ENCODE data around the gene METTL3. TPM values are rescaled to one million over a fixed set of nuclear protein-coding genes. Genes with fewer than 3 reads are reported as not detected.

The METTL3 gene
- total RNA-seq, 2 donors from 2014 or later, result 54.8 to 62.4 TPM

GRCh38 chr14:21520767-21521166 lies 9.6 kb upstream of the METTL3 start:
- Histone ChIP-seq H3K4me3 (no peak overlapping the region), H3K9me3 (no peaks in the 10 kb centered on the region), H3K27me3 (replicated peaks; ENCODE audit: insufficient read depth) (no peaks in the 10 kb centered on the region), H3K4me1 (ENCODE audit: control insufficient read depth in 1 of 2, low read depth in 2 of 2) (peaks cover 3 to 8% of the 10 kb centered on the region in 2 donors), H3K27ac (no peak overlapping the region), H3K36me3 (peaks cover 4% of the 10 kb centered on the region)
- DNase-seq (ENCODE audit: low spot score) (no peak), ATAC-seq (ENCODE audit: insufficient number of reproducible peaks, low FRiP score, low read depth) (no peak)
- TF ChIP-seq CTCF (IDR thresholded peaks at IDR 0.05), result no peak

GRCh38 chr14:21518725-21519124 lies 7.6 kb upstream of the METTL3 start:
- TF ChIP-seq CTCF (IDR thresholded peaks at IDR 0.05), result no peak
- DNase-seq (ENCODE audit: low spot score), result no peak
- Histone ChIP-seq H3K9me3 (no peaks in the 10 kb centered on the region), H3K36me3 (peaks cover 4% of the 10 kb centered on the region), H3K4me3 (no peak overlapping the region), H3K4me1 (ENCODE audit: control insufficient read depth in 1 of 2, low read depth in 2 of 2) (no peaks in the 10 kb centered on the region), H3K27ac (no peak overlapping the region), H3K27me3 (replicated peaks; ENCODE audit: insufficient read depth) (no peaks in the 10 kb centered on the region)
- no peak for ATAC-seq (ENCODE audit: insufficient number of reproducible peaks, low FRiP score, low read depth)

- DNase-seq (ENCODE audit: low spot score), result no peak
- ATAC-seq (ENCODE audit: insufficient number of reproducible peaks, low FRiP score, low read depth), result no peak
- H3K27ac ChIP-seq, result no peak overlapping the region
- no peaks in the 10 kb centered on the region for H3K9me3 ChIP-seq
- H3K4me3 ChIP-seq, result no peak overlapping the region
- H3K36me3 ChIP-seq, result no peaks in the 10 kb centered on the region
- TF ChIP-seq CTCF (IDR thresholded peaks at IDR 0.05), result no peak
- H3K4me1 ChIP-seq (ENCODE audit: control insufficient read depth in 1 of 2, low read depth in 2 of 2), result peaks cover 13 to 19% of the 10 kb centered on the region in 2 donors
- H3K27me3 ChIP-seq (replicated peaks; ENCODE audit: insufficient read depth), result no peaks in the 10 kb centered on the region
Observed at GRCh38 chr14:21514341-21514740, 3.2 kb upstream of the METTL3 start.

GRCh38 chr14:21509432-21510143 lies 1.6 kb downstream of the METTL3 start:
- DNase-seq (ENCODE audit: low spot score), result no peak
- Histone ChIP-seq H3K36me3 (peaks cover 3% of the 10 kb centered on the region), H3K27me3 (replicated peaks; ENCODE audit: insufficient read depth) (no peaks in the 10 kb centered on the region), H3K9me3 (no peaks in the 10 kb centered on the region), H3K4me1 (ENCODE audit: control insufficient read depth in 1 of 2, low read depth in 2 of 2) (peaks cover 13 to 20% of the 10 kb centered on the region in 2 donors), H3K27ac (no peak overlapping the region), H3K4me3 (peak overlapping the region; percentile 91)
- ATAC-seq (ENCODE audit: insufficient number of reproducible peaks, low FRiP score, low read depth), result no peak
- no peak for TF ChIP-seq CTCF (IDR thresholded peaks at IDR 0.05)

- peaks cover 17% of the 10 kb centered on the region for H3K36me3 ChIP-seq
- ATAC-seq (ENCODE audit: insufficient number of reproducible peaks, low FRiP score, low read depth), result no peak
- H3K27me3 ChIP-seq (replicated peaks; ENCODE audit: insufficient read depth), result no peaks in the 10 kb centered on the region
- H3K4me1 ChIP-seq (ENCODE audit: control insufficient read depth in 1 of 2, low read depth in 2 of 2), result peaks cover 13% of the 10 kb centered on the region in 2 donors
- no peak overlapping the region for H3K27ac ChIP-seq
- no peak for TF ChIP-seq CTCF (IDR thresholded peaks at IDR 0.05)
- H3K4me3 ChIP-seq, result no peak overlapping the region
- no peaks in the 10 kb centered on the region for H3K9me3 ChIP-seq
- DNase-seq (ENCODE audit: low spot score), result no peak
Observed at GRCh38 chr14:21506557-21506956, 4.6 kb downstream of the METTL3 start.

Measured in thoracic aorta (tissue), 2 donors.